Endothelial cell of umbilical vein (primary cell): ENCODE data around the gene TFAP2A. TPM values are rescaled to one million over a fixed set of nuclear protein-coding genes. Genes with fewer than 3 reads are reported as not detected.
A peak's percentile ranks its signal among the peaks of the same experiment; 100 is the strongest.

Source experiments
- BruUV-seq: library from RNA; stranded (reverse); fragments of 400-500 nt; replicated peaks from 2 replicates; lab custom pipeline; 2021; lab: Mats Ljungman, UMichigan
- CTCF ChIA-PET: fragments of 300-600, 350-600 bp; sonication (Branson Sonifier 250); formaldehyde crosslinking; loops from one replicate; lab custom pipeline; 2021; ENCODE audit warnings: antibody characterized with exemption, inconsistent platforms; lab: Charles Lee
- POLR2A ChIA-PET: fragments of 300-600, 350-600 bp; sonication (Branson Sonifier 250); formaldehyde crosslinking; loops from one replicate; lab custom pipeline; 2021; ENCODE audit warnings: antibody characterized with exemption, inconsistent platforms; lab: Charles Lee
- DNase-seq: peaks from one replicate; pipeline ENCODE4 v3.0.0-alpha.2; 2011; ENCODE audit warnings: low read depth, low spot score
- FAIRE-seq: peaks from 2 replicates; lab custom pipeline; 2011; peaks lifted over from hg19 to GRCh38; lab: Jason Lieb, UNC
- H2AFZ ChIP-seq: 2 replicates; pipeline ENCODE4 v1.6.0; 2012; ENCODE audit warnings: low read depth, low read length, control low read depth, inconsistent platforms
- H3K27ac ChIP-seq: 2 replicates; pipeline ENCODE4 v1.5.1; 2011; ENCODE audit warnings: low read depth, mild to moderate bottlenecking, control low read depth, low read length, moderate library complexity; ENCODE audit not compliant: insufficient read depth
- H3K27me3 ChIP-seq, 2 experiments: 2 replicates each; pipeline versions ENCODE4 v1.6.0 to v1.6.1; 2011; ENCODE audit warnings: low read length in 2 of 2, mixed read lengths in 1 of 2; ENCODE audit not compliant: control insufficient read depth in 2 of 2, insufficient read depth in 2 of 2
- H3K36me3 ChIP-seq, 2 experiments: 2 replicates in 1 of 2; 3 replicates in 1 of 2; pipeline ENCODE4 v1.5.1; 2011; ENCODE audit warnings: low read length in 2 of 2, mild to moderate bottlenecking in 1 of 2, moderate library complexity in 1 of 2; ENCODE audit not compliant: control insufficient read depth in 2 of 2, insufficient read depth in 2 of 2; ENCODE audit errors: extremely low read depth in 1 of 2
- H3K4me1 ChIP-seq: 3 replicates; pipeline ENCODE4 v1.5.1; 2011; ENCODE audit warnings: mild to moderate bottlenecking, low read length; ENCODE audit not compliant: control insufficient read depth, insufficient read depth; ENCODE audit errors: extremely low read depth
- H3K4me2 ChIP-seq: 2 replicates; pipeline ENCODE4 v1.6.1; 2011; ENCODE audit warnings: low read length, control low read depth, mixed read lengths; ENCODE audit not compliant: insufficient read depth
- H3K4me3 ChIP-seq, 3 experiments: fragments of 200-600 bp in 1 of 3; sonication (generic), shearing (Covaris generic) in 1 of 3; replicated peaks in 1 of 3; 2 replicates each; pipeline ENCODE4 v1.5.1; 2011 to 2016; ENCODE audit warnings: control low read depth in 3 of 3, low read length in 3 of 3, mild to moderate bottlenecking in 2 of 3, inconsistent platforms in 1 of 3, low read depth in 1 of 3, moderate library complexity in 1 of 3; ENCODE audit not compliant: insufficient read depth in 1 of 3
- H3K79me2 ChIP-seq: 2 replicates; pipeline ENCODE4 v1.6.0; 2012; ENCODE audit warnings: low read length, inconsistent platforms; ENCODE audit not compliant: control insufficient read depth, insufficient read depth
- H3K9ac ChIP-seq: replicated peaks from 2 replicates; pipeline ENCODE3; 2011; ENCODE audit warnings: low read length, control low read depth; ENCODE audit not compliant: insufficient read depth; ENCODE audit errors: extremely low read depth
- H3K9me1 ChIP-seq: replicated peaks from 3 replicates; pipeline ENCODE4 v1.6.0; 2011; ENCODE audit warnings: mild to moderate bottlenecking, low read length; ENCODE audit not compliant: control insufficient read depth, insufficient read depth; ENCODE audit errors: extremely low read depth
- H3K9me3 ChIP-seq: replicated peaks from 2 replicates; pipeline ENCODE4 v1.5.1; 2012; ENCODE audit warnings: low read length, inconsistent platforms; ENCODE audit not compliant: control insufficient read depth, insufficient read depth
- H4K20me1 ChIP-seq: replicated peaks from 2 replicates; pipeline ENCODE3; 2011; ENCODE audit warnings: mild to moderate bottlenecking, low read length; ENCODE audit not compliant: control insufficient read depth, insufficient read depth; ENCODE audit errors: extremely low read depth
- EZH2 ChIP-seq: IDR thresholded peaks from 2 replicates; pipeline ENCODE4 v1.6.1; 2012; ENCODE audit warnings: borderline replicate concordance, low read depth, mild to moderate bottlenecking, moderate library complexity, low read length, inconsistent platforms; ENCODE audit not compliant: severe bottlenecking
- GATA2 ChIP-seq: IDR thresholded peaks from 2 replicates; pipeline ENCODE4 v1.7.0; 2011; ENCODE audit warnings: low read depth, mild to moderate bottlenecking, moderate library complexity, mixed read lengths, low read length; ENCODE audit not compliant: insufficient read length, insufficient read depth
- POLR2A ChIP-seq: IDR thresholded peaks from 2 replicates; pipeline ENCODE4 v1.6.1; 2012; ENCODE audit warnings: low read depth, mild to moderate bottlenecking, control low read depth, low read length
- dilution Hi-C: fragments of 300-500 bp; cut with MboI; formaldehyde crosslinking; loops from one replicate; pipeline ENCODE4 v1.15.0; 2019; ENCODE audit warnings: low sequenced_read_pairs; ENCODE audit not compliant: extremely low pct_ligation_motif_present
- intact Hi-C: fragments of 100-400 bp; cut with micrococcal nuclease; formaldehyde crosslinking; loops from one replicate; pipeline ENCODE4 v1.10.0; 2022
- polyA plus RNA-seq, 4 experiments: library from polyadenylated mRNA; depleted of rRNA in 3 of 4; stranded (reverse) in 3 of 4; unstranded in 1 of 4; fragments of >200 nt; gene quantifications; 2 replicates each; pipeline versions ENCODE4 v1.2.1 to v1.2.3, GENCODE V29; 2011 to 2012; ENCODE audit warnings: missing spikeins in 1 of 4
- total RNA-seq: library from RNA; stranded (reverse); gene quantifications from 2 replicates; pipeline ENCODE4 v1.2.3, GENCODE V29; 2021

Gene TFAP2A
- total and polyA plus RNA-seq, 2 donors (not counting 3 experiments of a cell fraction or from before 2014, with no cell fraction given): 0.06 TPM; not detected in 1

DNA sequence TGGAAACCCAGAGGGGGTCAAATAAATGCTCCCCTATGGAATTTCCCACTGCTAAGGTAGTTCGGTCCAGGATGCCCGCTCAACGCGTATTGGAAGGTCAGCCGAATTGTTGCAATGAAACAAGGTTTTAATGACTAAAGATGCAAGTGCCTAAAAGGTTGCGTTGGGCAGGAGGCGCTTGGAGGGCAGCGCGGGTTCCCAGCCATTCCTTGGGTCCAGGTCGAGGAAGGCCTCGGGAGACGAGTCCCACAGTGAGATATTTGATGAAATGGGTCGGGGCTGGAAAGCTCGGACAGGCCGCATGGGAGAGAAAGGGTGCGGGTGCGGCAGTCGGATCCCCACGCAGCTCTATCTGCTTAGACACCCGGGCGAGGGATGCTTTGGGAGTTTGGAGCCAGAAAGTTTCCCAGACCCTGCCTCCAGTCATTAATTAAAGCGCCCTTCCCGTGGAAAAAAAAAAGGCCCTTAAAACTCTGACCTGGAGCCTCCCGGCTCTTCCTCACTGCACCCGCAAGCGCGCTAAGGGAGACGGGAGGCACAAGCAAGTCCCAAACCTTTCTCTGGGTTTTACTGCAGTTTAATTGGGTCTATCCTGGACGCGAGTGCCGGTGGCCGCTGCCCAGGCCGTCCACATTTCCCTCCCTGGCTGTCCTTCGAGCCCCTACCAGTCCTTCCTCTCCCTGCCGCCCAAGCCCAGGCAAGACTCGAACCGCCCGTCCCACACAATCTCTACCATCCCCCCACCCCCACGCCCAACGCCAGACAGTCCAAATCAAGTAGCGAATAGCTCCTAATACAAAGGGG, 24.2 kb downstream of the TFAP2A start:
- dilution Hi-C loops: no loop called here
- ChIA-PET POLR2A (no interaction called here), CTCF (interaction anchor here (1.4 kb wide), 1 partner anchor 24 kb away, joined by 3 read pairs; no protein-coding TSS in a partner anchor)
- Histone ChIP-seq H3K27ac (no peak overlapping the region), H3K4me3 (no peak overlapping the region), H3K4me1 (no peaks in the 10 kb centered on the region), H3K36me3 (no peaks in the 10 kb centered on the region), H4K20me1 (no peaks in the 10 kb centered on the region), H3K9me3 (no peaks in the 10 kb centered on the region), H3K4me2 (no peak overlapping the region), H3K27me3 (peaks cover 83 to 99% of the 10 kb centered on the region in 2 experiments), H3K9me1 (no peaks in the 10 kb centered on the region), H3K9ac (no peak overlapping the region), H2AFZ (no peak overlapping the region), H3K79me2 (no peaks in the 10 kb centered on the region)
- TF ChIP-seq GATA2 (no peak), EZH2 (peak; percentile 17)
- intact Hi-C loops: no loop called here
- no peak for FAIRE-seq
- BruUV-seq: no TSS peak
- no peak for DNase-seq

DNA sequence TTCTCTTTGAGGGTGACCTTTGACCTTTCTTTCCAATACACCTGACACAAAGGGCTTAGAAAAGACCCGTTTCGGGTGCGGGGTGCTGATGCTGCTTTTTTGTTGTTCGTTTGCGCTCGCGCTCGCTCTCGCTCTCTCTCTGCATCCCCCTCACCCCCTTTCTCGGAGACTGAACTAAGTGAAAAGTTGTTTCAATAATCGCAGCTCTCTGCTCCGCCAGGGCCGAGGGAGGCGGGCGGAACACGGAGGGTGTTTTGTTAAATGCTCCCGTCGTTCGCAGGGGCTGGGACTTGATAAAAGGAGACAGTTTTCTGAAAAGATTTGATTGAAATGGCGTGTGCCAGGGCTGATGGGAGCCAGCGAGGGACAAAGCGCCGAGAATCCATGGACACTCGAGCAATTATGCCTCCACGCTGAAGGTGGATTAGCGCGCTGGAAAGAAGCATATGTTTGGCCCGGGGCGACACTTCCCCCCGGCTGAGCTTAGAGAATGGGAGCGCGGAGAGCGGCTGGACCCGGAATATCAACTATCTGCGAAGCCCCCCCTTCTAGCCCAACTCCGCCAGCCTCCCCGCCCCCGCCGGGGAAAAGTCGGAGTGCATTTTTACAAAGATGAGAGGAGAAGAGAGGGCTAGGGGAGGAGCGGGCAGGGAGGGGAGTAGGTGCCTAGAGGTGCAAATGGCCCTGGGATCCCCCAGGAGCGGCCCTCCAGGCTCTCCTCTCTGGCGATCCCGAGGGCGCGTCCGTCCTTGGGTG, 25.0 kb downstream of the TFAP2A start:
- no peaks in the 10 kb centered on the region for H3K36me3 ChIP-seq
- intact Hi-C loops: no loop called here
- TF ChIP-seq POLR2A (no peak), EZH2 (peak; percentile 23)
- dilution Hi-C loops: no loop called here
- no peak for DNase-seq
- H3K9me1 ChIP-seq: no peaks in the 10 kb centered on the region
- H3K79me2 ChIP-seq: no peaks in the 10 kb centered on the region
- H3K4me3 ChIP-seq: no peak overlapping the region
- H4K20me1 ChIP-seq: no peaks in the 10 kb centered on the region
- ChIA-PET CTCF (interaction anchor here (1.4 kb wide), 1 partner anchor 24 kb away, joined by 3 read pairs; no protein-coding TSS in a partner anchor), POLR2A (no interaction called here)
- no peak overlapping the region for H3K27ac ChIP-seq
- H3K4me1 ChIP-seq: no peaks in the 10 kb centered on the region
- BruUV-seq: no TSS peak
- peaks cover 84 to 99% of the 10 kb centered on the region in 2 experiments for H3K27me3 ChIP-seq
- FAIRE-seq: no peak
- no peak overlapping the region for H3K9ac ChIP-seq
- H2AFZ ChIP-seq: no peak overlapping the region
- no peaks in the 10 kb centered on the region for H3K9me3 ChIP-seq
- H3K4me2 ChIP-seq: no peak overlapping the region
